Adrenal gland (tissue), 5 donors: ENCODE data around the gene GRIN2B.

Source experiments
- CTCF ChIP-seq, 6 experiments: fragments of 450-650 bp in 4 of 6; fragments of 200-600 bp in 2 of 6; sonication (generic) in 1 of 6; IDR thresholded peaks; 1 replicate in 5 of 6; 2 replicates in 1 of 6; pipeline versions ENCODE4 v1.5.1 to v1.8.0; 2016 to 2021; ENCODE audit warnings: antibody characterized with exemption in 6 of 6, mild to moderate bottlenecking in 2 of 6, moderate library complexity in 1 of 6
- POLR2A ChIP-seq, 2 donors: fragments of 450-650 bp; IDR thresholded peaks; one replicate each; pipeline ENCODE4 v1.6.1; 2017; ENCODE audit warnings: antibody characterized with exemption in 2 of 2, mild to moderate bottlenecking in 2 of 2, moderate library complexity in 1 of 2
- donor health status: DM: no; HTN: no; CAD: no.

- TF ChIP-seq CTCF (IDR thresholded peaks at IDR 0.05) (no peak), POLR2A (IDR thresholded peaks at IDR 0.05) (no peak)
Observed at GRCh38 chr12:13962699-13963098, 18.7 kb downstream of the GRIN2B start.
